ENCODE measurements around the gene FAHD2A.
"Not testable (repeated sequence)": the region's sequence is repeated elsewhere in the genome, so short reads cannot be mapped to it uniquely, and the experiment has no call there.

- TF ChIP-seq, protein P1, sequence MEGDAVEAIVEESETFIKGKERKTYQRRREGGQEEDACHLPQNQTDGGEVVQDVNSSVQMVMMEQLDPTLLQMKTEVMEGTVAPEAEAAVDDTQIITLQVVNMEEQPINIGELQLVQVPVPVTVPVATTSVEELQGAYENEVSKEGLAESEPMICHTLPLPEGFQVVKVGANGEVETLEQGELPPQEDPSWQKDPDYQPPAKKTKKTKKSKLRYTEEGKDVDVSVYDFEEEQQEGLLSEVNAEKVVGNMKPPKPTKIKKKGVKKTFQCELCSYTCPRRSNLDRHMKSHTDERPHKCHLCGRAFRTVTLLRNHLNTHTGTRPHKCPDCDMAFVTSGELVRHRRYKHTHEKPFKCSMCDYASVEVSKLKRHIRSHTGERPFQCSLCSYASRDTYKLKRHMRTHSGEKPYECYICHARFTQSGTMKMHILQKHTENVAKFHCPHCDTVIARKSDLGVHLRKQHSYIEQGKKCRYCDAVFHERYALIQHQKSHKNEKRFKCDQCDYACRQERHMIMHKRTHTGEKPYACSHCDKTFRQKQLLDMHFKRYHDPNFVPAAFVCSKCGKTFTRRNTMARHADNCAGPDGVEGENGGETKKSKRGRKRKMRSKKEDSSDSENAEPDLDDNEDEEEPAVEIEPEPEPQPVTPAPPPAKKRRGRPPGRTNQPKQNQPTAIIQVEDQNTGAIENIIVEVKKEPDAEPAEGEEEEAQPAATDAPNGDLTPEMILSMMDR (IDR thresholded peaks at IDR 0.05; ENCODE audit: insufficient read depth, low read length, poor library complexity, severe bottlenecking): peak; percentile 49
- not testable (repeated sequence) for TF ChIP-seq EZH2phosphoT487 (conservative IDR thresholded peaks at IDR 0.05; ENCODE audit: low read length)
Observed at GRCh38 chr2:95414015-95414594, 11.6 kb downstream of the FAHD2A start.
